Nephron (organoid): ENCODE measurements around the gene ULK4.

Experiments used
- H3K27ac Mint-ChIP-seq, 3 experiments: 2 replicates each; pipeline ENCODE4 v1.8.0; 2020; ENCODE audit warnings: mixed read lengths in 3 of 3, mild to moderate bottlenecking in 2 of 3, moderate library complexity in 1 of 3
- H3K27me3 Mint-ChIP-seq: 2 replicates; pipeline ENCODE4 v1.8.0; 2021; ENCODE audit warnings: low read depth, mild to moderate bottlenecking, moderate library complexity, mixed read lengths
- H3K36me3 Mint-ChIP-seq: 2 replicates; pipeline ENCODE4 v1.8.0; 2020; ENCODE audit warnings: low read depth, mixed read lengths
- H3K4me1 Mint-ChIP-seq: 2 replicates; pipeline ENCODE4 v1.8.0; 2020; ENCODE audit warnings: mixed read lengths
- H3K4me3 Mint-ChIP-seq, 3 experiments: 2 replicates each; pipeline ENCODE4 v1.8.0; 2020; ENCODE audit warnings: mild to moderate bottlenecking in 3 of 3, mixed read lengths in 3 of 3, moderate library complexity in 2 of 3
- H3K9me3 Mint-ChIP-seq: 2 replicates; pipeline ENCODE4 v1.8.0; 2020; ENCODE audit warnings: mixed read lengths
- TF ChIP-seq, protein P1 (sequence below), 3 experiments: fragments of 200-600 bp; sonication (generic); IDR thresholded peaks; one replicate each; pipeline ENCODE4 v1.5.0; 2021; ENCODE audit warnings: antibody characterized with exemption in 3 of 3; ENCODE audit not compliant: unreplicated experiment in 3 of 3

ULK4 gene

GRCh38 chr3:41673650-41674049 is 288.3 kb downstream of the ULK4 start:
- Mint-ChIP-seq H3K36me3 (no peaks in the 10 kb centered on the region), H3K27ac (no peak overlapping the region), H3K27me3 (no peaks in the 10 kb centered on the region), H3K4me1 (no peaks in the 10 kb centered on the region), H3K9me3 (peaks cover 17% of the 10 kb centered on the region), H3K4me3 (no peak overlapping the region)
- TF ChIP-seq, protein P1, sequence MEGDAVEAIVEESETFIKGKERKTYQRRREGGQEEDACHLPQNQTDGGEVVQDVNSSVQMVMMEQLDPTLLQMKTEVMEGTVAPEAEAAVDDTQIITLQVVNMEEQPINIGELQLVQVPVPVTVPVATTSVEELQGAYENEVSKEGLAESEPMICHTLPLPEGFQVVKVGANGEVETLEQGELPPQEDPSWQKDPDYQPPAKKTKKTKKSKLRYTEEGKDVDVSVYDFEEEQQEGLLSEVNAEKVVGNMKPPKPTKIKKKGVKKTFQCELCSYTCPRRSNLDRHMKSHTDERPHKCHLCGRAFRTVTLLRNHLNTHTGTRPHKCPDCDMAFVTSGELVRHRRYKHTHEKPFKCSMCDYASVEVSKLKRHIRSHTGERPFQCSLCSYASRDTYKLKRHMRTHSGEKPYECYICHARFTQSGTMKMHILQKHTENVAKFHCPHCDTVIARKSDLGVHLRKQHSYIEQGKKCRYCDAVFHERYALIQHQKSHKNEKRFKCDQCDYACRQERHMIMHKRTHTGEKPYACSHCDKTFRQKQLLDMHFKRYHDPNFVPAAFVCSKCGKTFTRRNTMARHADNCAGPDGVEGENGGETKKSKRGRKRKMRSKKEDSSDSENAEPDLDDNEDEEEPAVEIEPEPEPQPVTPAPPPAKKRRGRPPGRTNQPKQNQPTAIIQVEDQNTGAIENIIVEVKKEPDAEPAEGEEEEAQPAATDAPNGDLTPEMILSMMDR (IDR thresholded peaks at IDR 0.05; ENCODE audit: unreplicated experiment in 3 of 3): no peak

DNA sequence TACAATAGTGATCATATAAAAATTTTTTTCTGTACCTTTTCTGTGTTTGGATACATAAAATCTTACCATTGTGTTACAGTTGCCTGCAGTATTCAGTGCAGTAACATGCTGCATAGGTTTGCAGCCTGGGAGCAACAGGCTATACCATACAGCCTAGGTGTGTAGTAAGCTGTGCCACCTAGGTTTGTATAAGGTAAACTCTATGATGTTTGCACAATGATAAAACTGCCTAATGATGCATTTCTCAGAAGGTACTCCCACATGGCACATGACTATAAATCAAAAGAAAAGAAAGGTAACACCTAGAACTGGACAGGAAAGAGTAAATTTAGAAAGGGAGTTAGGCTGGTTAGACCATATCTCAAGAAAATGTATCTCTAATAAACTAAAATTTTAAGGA is 293.5 kb downstream of the ULK4 start:
- H3K27me3 Mint-ChIP-seq: no peaks in the 10 kb centered on the region
- TF ChIP-seq, protein P1 (IDR thresholded peaks at IDR 0.05; ENCODE audit: unreplicated experiment in 3 of 3): no peak
- no peak overlapping the region for H3K4me3 Mint-ChIP-seq
- H3K27ac Mint-ChIP-seq: no peak overlapping the region
- no peaks in the 10 kb centered on the region for H3K4me1 Mint-ChIP-seq
- peaks cover 17% of the 10 kb centered on the region for H3K36me3 Mint-ChIP-seq
- H3K9me3 Mint-ChIP-seq: peaks cover 29% of the 10 kb centered on the region

DNA sequence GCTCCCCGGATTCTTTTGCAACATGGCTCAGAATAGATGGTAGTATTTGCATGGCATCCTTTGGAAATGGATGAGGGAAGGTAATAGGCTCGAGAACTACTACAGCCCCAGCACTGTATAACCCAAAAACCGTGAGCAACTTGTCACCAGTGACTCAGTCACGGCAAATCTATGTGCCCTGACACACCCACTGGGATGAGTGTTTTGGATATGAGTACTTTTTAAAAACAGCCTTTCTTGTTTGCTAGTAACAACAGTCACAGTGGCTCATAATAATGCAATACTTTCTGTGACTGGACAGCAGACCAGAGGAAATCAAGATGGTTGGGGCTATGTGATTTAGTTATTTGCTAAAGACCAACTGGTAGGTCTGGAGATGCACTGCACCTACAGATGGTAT is 299.6 kb downstream of the ULK4 start:
- Mint-ChIP-seq H3K36me3 (peaks cover 20% of the 10 kb centered on the region), H3K27me3 (no peaks in the 10 kb centered on the region), H3K27ac (no peak overlapping the region), H3K9me3 (peaks cover 13% of the 10 kb centered on the region), H3K4me1 (no peaks in the 10 kb centered on the region), H3K4me3 (no peak overlapping the region)
- TF ChIP-seq, protein P1 (IDR thresholded peaks at IDR 0.05; ENCODE audit: unreplicated experiment in 3 of 3): no peak

GRCh38 chr3:41661796-41662195 is 300.1 kb downstream of the ULK4 start:
- Mint-ChIP-seq H3K9me3 (peaks cover 13% of the 10 kb centered on the region), H3K27ac (no peak overlapping the region), H3K4me1 (no peaks in the 10 kb centered on the region), H3K27me3 (no peaks in the 10 kb centered on the region), H3K4me3 (no peak overlapping the region), H3K36me3 (peaks cover 20% of the 10 kb centered on the region)
- TF ChIP-seq, protein P1 (IDR thresholded peaks at IDR 0.05; ENCODE audit: unreplicated experiment in 3 of 3): no peak

GRCh38 chr3:41660510-41660909 is 301.4 kb downstream of the ULK4 start:
- no peak overlapping the region for H3K27ac Mint-ChIP-seq
- H3K36me3 Mint-ChIP-seq: peaks cover 11% of the 10 kb centered on the region
- peaks cover 8% of the 10 kb centered on the region for H3K9me3 Mint-ChIP-seq
- H3K4me3 Mint-ChIP-seq: no peak overlapping the region
- H3K27me3 Mint-ChIP-seq: no peaks in the 10 kb centered on the region
- H3K4me1 Mint-ChIP-seq: no peaks in the 10 kb centered on the region
- TF ChIP-seq, protein P1 (IDR thresholded peaks at IDR 0.05; ENCODE audit: unreplicated experiment in 3 of 3): no peak

- peaks cover 22% of the 10 kb centered on the region for H3K4me1 Mint-ChIP-seq
- TF ChIP-seq, protein P1 (IDR thresholded peaks at IDR 0.05; ENCODE audit: unreplicated experiment in 3 of 3): no peak
- H3K4me3 Mint-ChIP-seq: peak overlapping the region in 1 of 3 experiments; percentile 4
- H3K9me3 Mint-ChIP-seq: peaks cover under 1% of the 10 kb centered on the region
- peaks cover 5% of the 10 kb centered on the region for H3K36me3 Mint-ChIP-seq
- peaks cover under 1% of the 10 kb centered on the region for H3K27me3 Mint-ChIP-seq
- H3K27ac Mint-ChIP-seq: peak overlapping the region; percentile 81 to 89 (median 88)
Observed at GRCh38 chr3:41653571-41654239, 308.2 kb downstream of the ULK4 start.
